ENCODE data around the gene MACF1.

DNA sequence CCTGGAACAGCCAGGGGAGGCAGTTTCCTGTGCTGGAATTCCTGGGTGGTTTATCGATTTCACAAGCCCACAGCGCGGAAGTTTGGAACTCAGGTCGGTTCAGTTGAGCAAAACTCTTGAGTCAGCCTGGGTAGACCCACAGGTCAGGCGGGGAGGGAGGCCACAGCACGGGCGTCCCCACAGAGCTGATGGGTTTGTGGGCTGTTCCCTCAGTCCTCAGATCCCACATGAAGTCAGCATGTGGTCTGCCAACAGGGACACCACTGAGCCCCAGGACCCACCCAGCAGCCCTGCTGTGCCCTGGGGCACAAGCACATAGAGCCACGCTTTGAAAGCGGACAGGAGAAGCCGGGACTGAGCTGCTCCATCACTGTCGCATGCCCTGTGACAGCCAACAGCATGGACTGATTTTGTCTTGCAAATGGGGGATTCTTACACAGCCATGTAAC, 304.4 kb downstream of the MACF1 start:
- TF ChIP-seq POLR2A (IDR thresholded peaks at IDR 0.05; ENCODE audit: low read depth, low read length) (no peak), POLR2AphosphoS5 (IDR thresholded peaks at IDR 0.05; ENCODE audit: low read depth, low read length) (no peak), TAF1 (IDR thresholded peaks at IDR 0.05; ENCODE audit: low read depth, low read length) (no peak)

Data from GM12891 (cell line).